Activated CD4-positive, alpha-beta T cell treated with anti-CD3 and anti-CD28 coated beads, Interleukin-2, amount 50 U/mL, for 48 hours (primary cell): ENCODE data around the gene CRTAP.
"Not testable (repeated sequence)": the region's sequence is repeated elsewhere in the genome, so short reads cannot be mapped to it uniquely, and the experiment has no call there.

Experiments used
- DNase-seq, 2 experiments: peaks; one replicate each; pipeline ENCODE4 v3.0.0-alpha.2; 2020

CRTAP gene

DNA sequence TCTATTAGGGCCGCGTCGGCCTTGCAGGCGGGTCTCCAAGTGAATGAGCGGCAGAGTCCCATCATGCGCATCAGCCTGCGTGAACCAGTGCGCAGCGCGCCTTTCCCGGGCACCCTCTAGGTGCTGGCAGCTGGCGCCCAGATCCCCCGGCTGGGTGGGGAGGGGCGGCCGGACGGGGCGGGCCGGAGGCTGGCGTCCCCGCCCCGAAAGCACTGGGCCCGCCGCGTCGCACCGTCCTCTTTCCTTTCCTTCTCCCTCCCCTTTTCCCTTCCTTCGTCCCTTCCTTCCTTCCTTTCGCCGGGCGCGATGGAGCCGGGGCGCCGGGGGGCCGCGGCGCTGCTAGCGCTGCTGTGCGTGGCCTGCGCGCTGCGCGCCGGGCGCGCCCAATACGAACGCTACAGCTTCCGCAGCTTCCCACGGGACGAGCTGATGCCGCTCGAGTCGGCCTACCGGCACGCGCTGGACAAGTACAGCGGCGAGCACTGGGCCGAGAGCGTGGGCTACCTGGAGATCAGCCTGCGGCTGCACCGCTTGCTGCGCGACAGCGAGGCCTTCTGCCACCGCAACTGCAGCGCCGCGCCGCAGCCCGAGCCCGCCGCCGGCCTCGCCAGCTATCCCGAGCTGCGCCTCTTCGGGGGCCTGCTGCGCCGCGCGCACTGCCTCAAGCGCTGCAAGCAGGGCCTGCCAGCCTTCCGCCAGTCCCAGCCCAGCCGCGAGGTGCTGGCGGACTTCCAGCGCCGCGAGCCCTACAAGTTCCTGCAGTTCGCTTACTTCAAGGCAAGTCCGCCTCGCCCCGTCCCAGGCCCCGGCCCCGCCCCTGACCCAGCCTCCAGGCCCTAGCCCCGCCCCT lies at the start of gene CRTAP:
TSS of gene CRTAP (plus strand) at position 243 of the 850 bp plus-strand sequence. CDS start at position 307, 64 bp downstream.
- DNase-seq = peak; percentile 91

DNA sequence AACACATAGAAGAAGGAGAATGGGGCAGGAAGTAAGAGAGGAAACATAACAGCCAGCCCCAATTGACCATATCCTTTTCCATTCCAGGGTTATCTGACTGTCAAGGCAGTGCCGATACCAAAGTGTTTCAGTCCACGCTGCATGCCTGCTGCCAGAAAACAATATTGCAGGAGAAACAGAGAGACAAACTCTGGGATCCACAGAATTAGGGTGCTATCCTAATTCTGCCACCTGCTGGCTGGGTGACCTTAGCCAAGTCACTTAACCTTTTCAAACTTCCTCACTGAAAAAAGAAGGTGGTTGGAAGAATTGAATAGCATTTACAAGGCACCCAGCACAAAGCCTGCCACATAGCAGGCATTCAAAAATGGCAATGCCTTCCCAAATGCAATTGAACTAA lies 48.9 kb upstream of the CRTAP start:
- DNase-seq = peak in 1 of 2 experiments; percentile 66

DNA sequence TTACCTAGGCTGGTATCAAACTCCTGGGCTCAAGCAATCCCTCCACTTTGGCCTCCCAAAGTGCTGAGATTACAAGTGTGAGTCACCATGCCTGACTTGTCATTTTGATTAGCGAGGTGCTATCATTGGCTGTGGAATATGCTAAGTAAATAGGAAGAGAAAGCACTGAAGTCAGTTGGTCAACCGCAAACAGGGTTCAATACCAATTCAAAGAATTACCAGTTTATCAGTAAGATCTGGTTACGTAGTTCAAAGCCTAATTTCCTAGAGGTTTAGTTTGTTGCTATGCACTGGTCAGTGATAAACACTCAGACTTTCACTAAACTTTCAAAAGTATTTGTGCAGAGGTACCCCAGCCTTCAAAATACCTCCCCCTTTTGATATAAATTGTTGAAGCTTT lies 46.3 kb upstream of the CRTAP start:
- no peak for DNase-seq

DNA sequence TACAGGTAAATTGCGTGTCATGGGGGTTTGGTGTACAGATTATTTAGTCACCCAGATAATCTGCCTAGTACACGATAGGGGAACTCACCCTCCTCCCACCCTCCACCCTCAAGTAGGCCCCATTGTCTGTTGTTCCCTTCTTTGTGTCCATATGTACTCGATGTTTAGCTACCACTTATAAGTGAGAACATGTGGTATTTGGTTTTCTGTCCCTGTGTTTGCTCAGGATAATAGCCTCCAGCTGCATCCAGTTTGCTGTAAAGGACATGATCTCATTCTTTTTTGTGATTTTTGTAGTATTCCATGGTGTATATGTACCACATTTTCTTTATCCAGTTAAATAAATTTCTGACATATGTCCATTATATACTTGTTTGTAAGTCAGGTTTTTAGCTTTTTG lies 44.0 kb upstream of the CRTAP start:
- not testable (repeated sequence) for DNase-seq

DNA sequence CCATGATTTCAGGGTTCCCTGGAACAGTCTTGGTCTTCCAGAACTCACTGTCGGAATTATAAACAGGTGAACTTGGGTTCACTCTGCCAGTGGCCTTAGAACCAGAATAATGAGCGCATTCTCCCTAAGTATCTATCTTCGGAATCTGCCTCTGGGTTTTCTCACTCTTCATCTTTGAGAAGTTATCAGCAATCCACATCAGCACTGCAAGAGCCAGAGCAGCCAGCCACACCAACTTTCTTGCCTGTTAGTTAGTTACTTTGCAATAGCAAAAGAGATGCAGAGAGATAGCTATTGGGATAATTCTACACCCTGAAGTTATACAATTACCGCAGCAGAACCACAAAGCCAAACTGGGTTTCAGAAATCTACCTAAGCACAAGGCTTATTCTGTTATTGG lies 42.6 kb upstream of the CRTAP start:
- DNase-seq = no peak

DNA sequence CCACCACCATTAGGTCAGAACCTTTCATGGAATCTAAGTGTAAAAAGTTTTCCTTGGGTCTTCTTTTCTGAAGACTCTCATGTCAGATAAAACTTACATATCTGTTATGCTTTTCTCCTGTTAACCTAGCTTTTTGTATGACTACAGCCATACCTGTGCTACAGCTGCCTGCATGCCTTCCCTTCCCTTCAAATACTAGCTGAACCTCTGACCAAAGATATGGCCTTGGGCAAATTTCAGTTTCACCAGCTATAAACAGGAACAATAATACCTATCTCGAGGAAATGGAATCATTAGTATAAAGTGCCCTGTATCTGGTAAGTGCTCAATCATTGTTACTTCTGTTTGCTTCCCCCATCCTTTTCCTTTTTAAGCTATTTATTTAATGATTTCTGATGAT lies 41.9 kb upstream of the CRTAP start:
- no peak for DNase-seq

DNA sequence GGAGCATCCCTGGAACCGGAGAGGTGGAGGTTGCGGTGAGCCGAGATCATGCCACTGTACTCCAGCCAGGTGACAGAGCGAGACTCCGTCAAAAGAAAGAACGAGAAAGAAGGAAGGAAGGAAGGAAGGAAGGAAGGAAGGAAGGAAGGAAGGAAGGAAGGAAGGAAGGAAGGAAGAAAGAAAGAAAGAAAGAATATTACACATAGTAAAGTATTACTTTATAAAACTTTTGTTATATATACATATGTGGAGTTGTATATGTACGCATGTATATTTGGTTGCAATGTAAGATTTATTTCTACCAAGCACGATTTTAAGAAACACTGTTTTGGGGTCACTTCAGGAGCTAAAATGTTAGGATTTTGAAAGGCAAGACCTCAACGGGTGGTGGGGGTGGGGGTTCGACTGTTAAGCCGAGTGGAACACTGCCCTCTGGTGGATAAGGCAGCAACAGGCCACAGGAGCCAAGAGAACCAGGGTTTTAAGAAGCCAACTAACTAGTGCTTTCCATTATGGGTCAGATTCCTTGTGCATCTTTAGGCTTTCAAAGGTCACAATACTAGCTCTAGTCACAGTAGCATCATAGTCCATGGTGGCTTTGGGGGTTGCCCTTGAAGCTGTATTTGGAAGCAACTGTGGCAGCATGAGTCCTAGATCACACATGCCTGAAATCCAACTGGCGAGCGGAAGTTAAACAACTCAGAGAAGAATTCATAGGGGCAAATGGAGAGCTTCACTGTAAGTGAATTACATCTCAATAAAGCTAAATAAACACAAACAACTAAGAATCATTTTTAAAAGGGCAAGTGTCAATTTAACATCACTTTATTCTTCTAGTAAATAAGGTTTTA lies 39.4 kb upstream of the CRTAP start:
- peak; percentile 78 to 83 for DNase-seq

DNA sequence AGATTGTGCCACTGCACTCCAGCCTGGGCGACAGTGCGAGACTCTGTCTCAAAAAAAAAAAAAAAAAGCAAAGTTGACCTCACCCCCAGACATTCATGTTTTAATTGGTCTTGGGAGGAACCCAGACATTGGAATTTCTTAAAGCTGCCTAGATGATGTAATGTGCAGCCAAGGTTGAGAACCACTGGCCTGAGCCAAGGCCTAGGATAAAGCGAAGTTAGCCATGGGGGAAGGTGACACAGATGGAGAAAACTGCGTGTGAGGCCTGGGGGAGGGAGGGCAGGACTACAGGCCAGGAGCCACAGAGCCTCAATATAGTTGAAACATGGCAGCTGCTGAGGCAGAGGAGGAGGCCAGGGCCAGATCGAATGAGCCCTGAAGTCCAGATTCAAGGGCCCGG lies 37.8 kb upstream of the CRTAP start:
- no peak for DNase-seq

DNA sequence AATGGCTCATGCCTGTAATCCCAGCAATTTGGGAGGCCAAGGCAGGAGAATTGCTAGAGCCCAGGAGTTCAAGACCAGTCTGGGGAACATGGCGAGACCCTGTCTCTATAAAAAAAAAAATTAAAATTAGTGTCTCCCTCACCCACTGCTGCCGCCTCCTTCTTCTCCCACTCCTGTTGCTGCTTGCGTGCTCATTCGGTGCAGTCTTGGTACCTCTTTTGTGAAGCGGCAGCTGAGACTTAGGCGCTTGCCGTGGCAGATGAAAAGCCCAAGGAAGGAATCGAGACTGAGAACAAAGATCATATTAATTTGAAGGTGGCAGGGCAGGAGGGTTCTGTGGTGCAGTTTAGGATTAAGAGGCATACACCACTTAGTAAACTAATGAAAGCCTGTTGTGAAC lies 36.9 kb upstream of the CRTAP start:
- DNase-seq = no peak

DNA sequence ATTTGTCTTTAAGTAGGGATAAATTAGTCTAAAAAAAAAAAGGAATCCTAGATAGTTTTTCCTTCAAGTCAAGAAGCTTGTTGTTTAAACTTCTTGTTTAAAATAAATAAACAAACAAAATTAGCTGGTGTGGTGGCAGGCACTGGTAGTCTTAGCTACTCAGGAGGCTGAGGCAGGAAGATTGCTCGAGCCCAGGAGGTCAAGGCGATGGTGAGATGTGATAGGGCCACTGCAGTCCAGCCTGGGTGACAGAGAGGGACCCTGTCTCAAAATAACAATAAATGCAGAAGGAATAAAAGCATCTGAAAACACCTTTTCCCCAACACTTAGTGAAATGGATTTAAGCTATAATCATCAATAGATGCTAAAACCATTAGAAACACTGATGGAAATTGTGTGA lies 35.8 kb upstream of the CRTAP start:
- no peak for DNase-seq

DNA sequence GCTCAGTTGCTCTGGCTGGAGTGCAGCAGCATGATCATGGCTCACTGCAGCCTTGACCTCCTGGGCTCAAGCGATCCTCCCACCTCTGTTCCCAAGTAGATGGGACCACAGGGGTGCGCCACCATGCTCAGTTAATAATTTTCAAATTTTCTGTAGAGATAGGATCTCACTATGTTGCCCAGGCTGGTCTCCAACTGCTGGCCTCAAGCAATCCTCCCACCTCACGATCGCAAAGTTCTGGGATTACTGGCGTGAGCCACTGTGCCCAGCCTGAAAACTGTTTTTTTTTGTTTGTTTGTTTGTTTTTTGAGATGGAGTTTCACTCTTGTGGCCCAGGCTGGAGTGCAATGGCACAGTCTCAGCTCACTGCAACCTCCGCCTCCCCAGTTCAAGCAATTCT lies 34.0 kb upstream of the CRTAP start:
- DNase-seq = not testable (repeated sequence)

DNA sequence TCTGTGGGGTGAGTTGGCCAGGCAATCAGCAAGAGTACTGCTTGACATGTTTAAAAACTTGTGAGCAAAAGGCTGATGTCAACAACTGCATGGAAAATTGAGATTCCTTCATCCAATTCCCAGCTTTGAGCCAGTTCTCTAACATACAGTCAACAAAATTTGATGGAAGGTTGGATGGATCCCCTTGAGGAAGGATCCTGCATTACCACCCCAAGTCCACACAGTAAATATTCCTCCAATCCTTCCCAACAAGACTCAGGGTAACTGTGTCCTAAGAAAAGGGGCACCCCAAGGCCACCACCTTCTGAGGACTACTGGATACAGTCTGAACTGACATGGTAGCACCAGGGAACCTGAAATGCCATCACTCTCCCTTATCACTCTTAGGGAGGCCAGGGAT lies 32.0 kb upstream of the CRTAP start:
- no peak for DNase-seq

DNA sequence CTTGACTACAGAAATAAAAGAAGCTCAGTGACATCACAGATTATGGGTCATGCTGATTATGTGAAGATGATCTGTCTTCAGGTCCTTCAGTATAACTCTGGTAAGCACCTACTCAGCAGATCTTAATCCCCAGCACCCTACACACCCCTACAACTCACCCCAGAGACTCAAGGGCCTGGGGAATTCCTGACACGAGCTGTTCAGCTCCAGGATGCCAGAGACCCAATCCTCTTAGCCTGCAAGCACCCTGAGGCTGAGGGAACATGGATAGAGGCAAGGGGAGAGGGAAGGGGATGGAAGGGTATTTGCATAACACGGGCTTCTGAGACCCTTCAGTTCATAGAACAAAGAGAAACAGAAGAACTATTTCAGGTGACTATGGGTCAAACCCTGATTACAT lies 29.9 kb upstream of the CRTAP start:
- no peak for DNase-seq

DNA sequence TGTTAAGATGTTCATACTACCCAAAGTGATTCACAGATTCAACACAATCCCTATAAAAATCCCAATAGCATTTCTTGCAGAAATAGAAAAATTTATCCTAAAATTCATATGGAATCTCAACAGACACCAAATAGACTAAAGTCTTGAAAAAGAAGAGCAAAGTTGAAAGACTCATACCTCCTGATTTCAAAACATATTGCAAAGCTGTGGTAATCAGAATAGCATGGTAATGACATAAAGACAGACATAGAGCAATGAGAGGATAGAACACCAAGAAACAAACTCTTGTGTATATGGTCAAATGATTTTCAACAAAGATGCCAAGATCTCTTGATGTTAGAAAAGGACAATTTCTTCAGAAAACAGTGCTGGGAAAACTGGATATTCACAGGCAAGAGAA lies 25.1 kb upstream of the CRTAP start:
- no peak for DNase-seq

DNA sequence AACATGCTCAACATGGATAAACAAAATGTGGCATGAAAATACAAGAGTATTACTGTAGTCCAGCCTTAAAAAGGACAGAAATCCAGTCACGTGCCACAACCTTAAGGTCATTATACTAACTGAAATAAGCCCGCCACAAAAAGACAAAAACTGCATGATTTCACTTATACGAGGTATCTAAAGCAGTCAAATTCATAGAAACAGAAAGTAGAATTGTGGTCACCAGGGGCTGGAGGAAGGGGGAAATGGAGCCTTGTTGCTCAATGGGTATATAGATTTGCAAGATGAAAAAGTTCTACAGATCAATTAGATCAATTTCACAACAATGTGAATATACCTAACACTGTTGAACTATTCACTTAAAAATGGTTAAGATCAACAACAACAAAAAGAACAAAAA lies 24.3 kb upstream of the CRTAP start:
- no peak for DNase-seq

DNA sequence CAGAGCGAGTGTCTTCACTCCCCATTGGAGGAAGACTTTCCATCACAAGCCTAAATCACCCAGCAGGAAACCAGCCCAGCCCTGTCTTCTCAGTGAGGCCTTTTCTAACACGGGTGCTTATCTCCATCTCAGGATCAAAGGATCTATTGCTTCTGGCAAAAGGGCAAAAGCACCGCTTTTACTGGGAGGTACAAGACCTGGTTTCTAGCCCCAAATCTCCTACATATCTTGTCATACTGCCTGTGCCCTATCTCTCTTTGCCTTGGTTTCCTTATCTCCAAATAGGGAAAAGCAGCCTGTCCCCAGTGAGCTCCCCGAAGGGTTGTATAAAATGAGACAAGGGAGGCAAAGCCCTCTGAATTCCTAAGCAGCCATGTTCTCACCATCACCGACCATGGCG lies 22.1 kb upstream of the CRTAP start:
- no peak for DNase-seq

DNA sequence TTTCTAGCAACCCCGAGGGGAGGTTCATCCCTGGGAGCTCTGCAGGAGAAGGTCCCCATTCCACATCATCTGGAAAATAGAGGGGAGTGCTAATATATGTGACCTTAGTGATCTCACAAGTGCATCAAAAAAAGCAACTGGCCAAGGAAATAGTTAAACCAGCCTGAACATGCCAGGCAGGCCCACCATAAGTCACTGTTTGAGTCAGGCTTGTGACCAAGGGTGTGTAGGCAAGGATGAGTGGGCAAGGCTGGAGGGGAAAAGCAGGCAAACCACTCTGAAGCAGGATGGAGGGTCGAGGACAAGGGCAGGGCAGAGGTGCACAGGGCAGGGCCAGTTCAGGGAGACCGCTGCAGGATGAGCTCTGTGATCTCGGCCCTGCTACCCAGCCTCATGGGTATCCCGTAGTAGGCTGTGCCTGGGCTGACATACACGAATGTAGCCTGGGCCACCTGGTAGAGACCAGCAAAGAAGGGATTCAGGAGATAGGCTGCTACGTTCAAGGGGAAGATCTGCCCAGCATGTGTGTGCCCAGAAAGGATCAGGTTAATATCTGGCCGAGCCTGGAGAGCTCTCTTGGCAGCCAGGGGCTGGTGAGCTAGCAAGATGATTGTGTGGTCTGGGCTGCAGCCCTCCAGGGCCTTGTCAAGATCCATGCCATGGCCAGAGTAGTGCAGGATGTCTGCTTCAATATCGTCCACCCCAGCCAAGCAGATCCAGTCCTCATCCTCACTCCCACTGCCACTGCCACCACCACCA lies 21.1 kb upstream of the CRTAP start:
- DNase-seq = no peak

DNA sequence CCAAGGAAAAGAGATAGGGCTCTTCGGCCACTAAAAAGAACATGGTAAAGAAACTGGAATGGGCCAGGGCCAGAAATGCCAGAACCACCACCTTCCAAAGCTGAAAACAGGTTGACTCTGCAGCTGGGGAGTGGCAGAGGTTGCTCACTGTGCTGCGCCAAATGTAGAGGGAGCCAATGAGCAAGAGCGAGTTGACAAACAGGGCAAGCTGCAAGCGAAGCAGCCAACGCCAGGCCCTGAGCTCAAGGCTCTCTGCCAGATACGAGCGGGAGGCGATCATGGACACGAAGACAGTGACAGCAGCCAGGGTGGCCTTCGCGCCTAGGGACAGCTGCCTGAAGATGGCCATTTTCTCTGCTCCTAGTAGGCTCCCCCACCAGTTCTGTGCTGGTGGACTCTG lies 20.0 kb upstream of the CRTAP start:
- no peak for DNase-seq

DNA sequence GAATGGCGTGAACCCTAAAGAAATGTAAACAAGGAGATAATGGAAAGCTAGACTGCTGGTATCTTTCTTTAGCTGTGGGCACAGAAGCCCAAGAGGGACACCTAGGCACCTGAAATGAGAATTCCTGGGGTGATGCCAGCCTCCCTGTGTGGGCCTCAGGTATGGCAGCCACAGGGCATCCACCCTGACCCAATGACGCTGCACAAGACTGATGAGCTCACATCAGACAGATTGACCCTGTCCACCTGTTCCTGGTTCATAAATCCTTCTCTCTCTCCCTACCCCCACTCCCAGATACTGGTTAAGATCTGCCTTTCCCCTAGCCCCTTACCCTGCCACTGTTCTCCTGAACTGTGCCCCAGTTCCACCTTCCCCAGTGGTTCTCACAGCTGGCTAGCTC lies 18.4 kb upstream of the CRTAP start:
- DNase-seq = no peak

DNA sequence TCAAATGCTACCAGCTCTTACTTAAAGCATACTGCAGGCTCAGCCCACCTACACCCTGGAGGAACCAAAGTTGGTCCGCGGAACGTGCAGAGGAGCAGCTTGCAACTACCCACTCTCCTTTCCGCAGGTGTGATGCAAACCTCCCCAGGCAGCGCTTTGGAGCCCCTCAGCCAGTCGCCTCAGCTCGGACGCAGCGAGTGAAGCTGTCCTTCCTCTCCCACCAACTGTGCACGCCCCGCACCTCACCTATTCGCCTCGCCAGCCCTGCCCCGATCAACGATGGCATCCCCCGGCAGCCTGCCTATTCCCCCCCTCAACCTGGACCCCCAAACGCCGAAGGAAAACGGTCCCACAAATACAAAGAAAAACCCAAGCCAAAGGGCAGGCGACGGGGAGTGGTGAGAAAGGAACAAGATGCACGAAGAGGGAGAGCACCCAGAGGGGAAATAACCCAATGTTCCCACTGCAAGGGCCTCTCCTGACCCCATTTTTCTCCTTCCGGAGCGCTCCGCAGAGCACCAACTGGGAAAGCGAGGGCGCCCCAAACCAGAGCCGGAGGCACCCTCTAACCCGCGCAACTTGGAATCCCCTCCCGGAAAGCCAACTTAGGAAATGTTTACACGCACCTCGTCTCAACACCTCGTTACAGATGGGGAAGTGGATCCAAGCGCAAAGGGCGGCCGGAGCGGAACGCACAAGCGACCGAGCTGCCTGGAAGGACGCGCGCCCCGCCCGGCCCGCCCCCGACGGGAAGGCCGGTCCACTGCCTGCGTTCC lies 17.5 kb upstream of the CRTAP start:
- DNase-seq = peak; percentile 59

DNA sequence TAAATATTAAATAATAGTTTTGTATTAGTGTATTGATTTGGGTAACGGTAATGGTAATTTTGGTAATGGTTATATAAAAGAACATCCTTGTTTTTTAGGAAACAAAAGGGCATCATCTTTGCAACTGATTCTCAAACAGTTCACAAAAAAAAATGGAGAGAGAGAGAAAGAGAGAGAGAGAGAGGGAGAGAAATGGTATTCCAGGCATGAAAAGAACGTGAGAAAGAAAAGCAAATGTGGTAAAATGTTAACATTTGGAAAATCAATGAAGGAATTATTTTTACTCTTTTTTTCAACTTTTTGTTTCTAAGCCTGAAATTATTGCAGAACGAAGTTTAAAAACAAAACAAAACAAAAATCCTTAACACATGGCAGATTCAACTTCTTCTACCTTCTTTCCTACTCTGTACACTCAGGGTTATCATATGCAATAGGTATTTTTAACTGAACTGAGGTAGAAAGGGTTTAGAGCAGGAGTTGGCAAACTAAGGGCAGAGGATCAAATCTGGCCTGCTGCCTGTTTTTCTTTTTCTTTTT lies 14.6 kb upstream of the CRTAP start:
- no peak for DNase-seq

DNA sequence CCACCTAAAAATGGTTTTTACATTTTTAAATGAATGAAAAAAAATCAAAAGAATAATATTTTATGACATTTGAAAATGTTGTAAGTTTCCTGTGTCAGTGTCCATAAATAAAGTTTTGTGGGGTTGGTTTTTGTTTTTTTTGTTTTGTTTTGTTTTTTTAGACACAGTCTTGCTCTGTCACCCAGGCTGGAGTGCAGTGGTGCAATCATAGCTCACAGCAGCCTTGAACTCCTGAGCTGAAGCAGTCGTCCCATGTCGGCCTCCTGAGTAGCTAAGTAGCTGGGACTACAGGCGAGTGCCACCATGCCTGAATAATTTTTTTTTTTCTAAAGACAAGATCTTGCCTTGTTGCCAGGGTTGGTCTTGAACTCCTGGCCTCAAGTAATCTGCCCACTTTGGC lies 14.1 kb upstream of the CRTAP start:
- no peak for DNase-seq
